ENCODE measurements around the gene CD226.

DNA sequence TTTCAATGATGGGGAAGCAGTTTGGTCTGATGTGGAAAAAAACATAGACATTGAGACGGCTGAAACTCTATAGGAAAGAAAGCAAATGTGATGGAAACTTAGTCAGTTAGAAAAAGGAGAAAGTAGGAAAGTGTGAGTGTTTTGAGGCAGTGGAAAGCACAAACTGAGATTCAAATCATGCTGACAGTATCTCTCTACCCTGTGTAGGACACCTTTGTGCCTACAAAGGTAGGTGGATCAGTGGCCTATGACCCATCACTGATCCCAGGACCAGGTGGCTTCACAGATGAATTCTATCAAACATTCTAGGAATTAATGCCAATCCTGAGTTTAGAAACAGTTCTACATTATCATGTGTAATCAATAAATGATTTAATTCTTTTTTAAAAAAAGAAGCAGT is 57.1 kb downstream of the CD226 start:
- TF ChIP-seq, protein P1, sequence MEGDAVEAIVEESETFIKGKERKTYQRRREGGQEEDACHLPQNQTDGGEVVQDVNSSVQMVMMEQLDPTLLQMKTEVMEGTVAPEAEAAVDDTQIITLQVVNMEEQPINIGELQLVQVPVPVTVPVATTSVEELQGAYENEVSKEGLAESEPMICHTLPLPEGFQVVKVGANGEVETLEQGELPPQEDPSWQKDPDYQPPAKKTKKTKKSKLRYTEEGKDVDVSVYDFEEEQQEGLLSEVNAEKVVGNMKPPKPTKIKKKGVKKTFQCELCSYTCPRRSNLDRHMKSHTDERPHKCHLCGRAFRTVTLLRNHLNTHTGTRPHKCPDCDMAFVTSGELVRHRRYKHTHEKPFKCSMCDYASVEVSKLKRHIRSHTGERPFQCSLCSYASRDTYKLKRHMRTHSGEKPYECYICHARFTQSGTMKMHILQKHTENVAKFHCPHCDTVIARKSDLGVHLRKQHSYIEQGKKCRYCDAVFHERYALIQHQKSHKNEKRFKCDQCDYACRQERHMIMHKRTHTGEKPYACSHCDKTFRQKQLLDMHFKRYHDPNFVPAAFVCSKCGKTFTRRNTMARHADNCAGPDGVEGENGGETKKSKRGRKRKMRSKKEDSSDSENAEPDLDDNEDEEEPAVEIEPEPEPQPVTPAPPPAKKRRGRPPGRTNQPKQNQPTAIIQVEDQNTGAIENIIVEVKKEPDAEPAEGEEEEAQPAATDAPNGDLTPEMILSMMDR (IDR thresholded peaks at IDR 0.05) = no peak
- no peak for TF ChIP-seq POLR2A (IDR thresholded peaks at IDR 0.05)
- TF ChIP-seq EP300 (IDR thresholded peaks at IDR 0.05) = no peak
